Trophoblast cell (in vitro differentiated cells and primary cell): ENCODE measurements around the gene EIF4G3.
A peak's percentile ranks its signal among the peaks of the same experiment; 100 is the strongest.

Source experiments
- DNase-seq, 2 donors: peaks; one replicate each; pipeline ENCODE4 v3.0.0-alpha.2; 2016
- H2AFZ ChIP-seq: 2 replicates; pipeline ENCODE4 v1.6.1; 2013; ENCODE audit warnings: low read length, moderate library complexity, mild to moderate bottlenecking; ENCODE audit not compliant: insufficient read depth, poor library complexity
- H2AK5ac ChIP-seq: 2 replicates; pipeline ENCODE4 v1.6.1; 2013; ENCODE audit warnings: mild to moderate bottlenecking, low read length
- H2BK120ac ChIP-seq: 2 replicates; pipeline ENCODE4 v1.6.1; 2013; ENCODE audit warnings: low read length, mild to moderate bottlenecking, moderate library complexity; ENCODE audit not compliant: insufficient read depth, poor library complexity
- H2BK12ac ChIP-seq: 2 replicates; pipeline ENCODE4 v1.6.1; 2013; ENCODE audit warnings: mild to moderate bottlenecking, low read length, moderate library complexity
- H2BK5ac ChIP-seq: 2 replicates; pipeline ENCODE4 v1.6.1; 2013; ENCODE audit warnings: low read length, low read depth, moderate library complexity, mild to moderate bottlenecking; ENCODE audit not compliant: poor library complexity
- H3K14ac ChIP-seq: 2 replicates; pipeline ENCODE4 v1.6.1; 2013; ENCODE audit warnings: mild to moderate bottlenecking, low read length
- H3K18ac ChIP-seq: 2 replicates; pipeline ENCODE4 v1.6.1; 2013; ENCODE audit warnings: mild to moderate bottlenecking, low read length
- H3K23ac ChIP-seq: 2 replicates; pipeline ENCODE4 v1.6.1; 2013; ENCODE audit warnings: low read length
- H3K27ac ChIP-seq: 2 replicates; pipeline ENCODE4 v1.5.1; 2013; ENCODE audit warnings: low read depth, mild to moderate bottlenecking, inconsistent platforms, low read length, moderate library complexity
- H3K27me3 ChIP-seq: 2 replicates; pipeline ENCODE4 v1.6.1; 2013; ENCODE audit warnings: inconsistent platforms, mild to moderate bottlenecking, low read length, moderate library complexity; ENCODE audit not compliant: insufficient read depth
- H3K36me3 ChIP-seq, 2 experiments: 1 replicate in 1 of 2; 2 replicates in 1 of 2; pipeline ENCODE4 v1.6.1; 2013; ENCODE audit warnings: low read length in 2 of 2, mild to moderate bottlenecking in 2 of 2, moderate library complexity in 1 of 2; ENCODE audit not compliant: insufficient read depth in 2 of 2, control insufficient read depth in 1 of 2
- H3K4ac ChIP-seq: 2 replicates; pipeline ENCODE4 v1.6.1; 2013; ENCODE audit warnings: low read depth, mild to moderate bottlenecking, low read length, moderate library complexity
- H3K4me1 ChIP-seq, 2 experiments: 1 replicate in 1 of 2; 2 replicates in 1 of 2; pipeline ENCODE4 v1.6.1; 2013; ENCODE audit warnings: low read length in 2 of 2, mild to moderate bottlenecking in 2 of 2, moderate library complexity in 1 of 2; ENCODE audit not compliant: insufficient read depth in 2 of 2, control insufficient read depth in 1 of 2
- H3K4me2 ChIP-seq: 2 replicates; pipeline ENCODE4 v1.6.1; 2013; ENCODE audit warnings: inconsistent platforms, mild to moderate bottlenecking, low read length, moderate library complexity
- H3K4me3 ChIP-seq: 2 replicates; pipeline ENCODE4 v1.5.1; 2013; ENCODE audit warnings: mild to moderate bottlenecking, low read depth, low read length, inconsistent platforms
- H3K79me1 ChIP-seq: one replicate; pipeline ENCODE4 v1.6.1; 2013; ENCODE audit warnings: low read length
- H3K79me2 ChIP-seq: 2 replicates; pipeline ENCODE4 v1.6.1; 2013; ENCODE audit warnings: low read length, mild to moderate bottlenecking; ENCODE audit not compliant: control insufficient read depth, insufficient read depth, poor library complexity
- H3K9ac ChIP-seq: 2 replicates; pipeline ENCODE4 v1.6.1; 2013; ENCODE audit warnings: mild to moderate bottlenecking, low read length
- H3K9me3 ChIP-seq: 2 replicates; pipeline ENCODE4 v1.6.1; 2013; ENCODE audit warnings: low read depth, mild to moderate bottlenecking, control low read depth, inconsistent platforms, low read length; ENCODE audit not compliant: insufficient read depth
- H4K12ac ChIP-seq: 2 replicates; pipeline ENCODE4 v1.6.1; 2013; ENCODE audit warnings: low read depth, mild to moderate bottlenecking, low read length, moderate library complexity
- H4K8ac ChIP-seq: 2 replicates; pipeline ENCODE4 v1.6.1; 2013; ENCODE audit warnings: low read depth, mild to moderate bottlenecking, low read length, moderate library complexity
- H4K91ac ChIP-seq: one replicate; pipeline ENCODE4 v1.6.1; 2013; ENCODE audit warnings: low read depth, mild to moderate bottlenecking, low read length, moderate library complexity
- WGBS: extraction: QIAGEN DNeasy Blood & Tissue Kit; methylation state at CpG from one replicate; pipeline ENCODE4 v1.1.7; 2013; ENCODE audit warnings: missing lambda C conversion rate; ENCODE audit not compliant: insufficient read length, insufficient coverage; ENCODE audit errors: extremely low coverage; 5-methylcytosine and 5-hydroxymethylcytosine counted together

EIF4G3 gene

GRCh38 chr1:21115098-21115760 lies 61.5 kb downstream of the EIF4G3 start:
- no peaks in the 10 kb centered on the region for H3K4me1 ChIP-seq
- no CpG with 5 or more reads among the region's 2 CpGs for WGBS
- no peak overlapping the region for H3K4ac ChIP-seq
- no peak overlapping the region for H4K12ac ChIP-seq
- H2BK120ac ChIP-seq: no peak overlapping the region
- H3K79me2 ChIP-seq: no peaks in the 10 kb centered on the region
- H3K36me3 ChIP-seq: no peaks in the 10 kb centered on the region
- H3K27ac ChIP-seq: no peak overlapping the region
- no peak overlapping the region for H2BK5ac ChIP-seq
- H3K18ac ChIP-seq: no peak overlapping the region
- no peak overlapping the region for H3K14ac ChIP-seq
- no peak overlapping the region for H3K4me2 ChIP-seq
- H2BK12ac ChIP-seq: no peak overlapping the region
- H3K27me3 ChIP-seq: no peaks in the 10 kb centered on the region
- H3K4me3 ChIP-seq: no peak overlapping the region
- no peaks in the 10 kb centered on the region for H3K79me1 ChIP-seq
- H3K9me3 ChIP-seq: no peaks in the 10 kb centered on the region
- DNase-seq: no peak
- no peak overlapping the region for H3K23ac ChIP-seq
- H4K91ac ChIP-seq: no peak overlapping the region
- H4K8ac ChIP-seq: no peak overlapping the region
- H3K9ac ChIP-seq: no peak overlapping the region
- no peak overlapping the region for H2AK5ac ChIP-seq
- no peak overlapping the region for H2AFZ ChIP-seq

GRCh38 chr1:21114431-21114830 lies 62.3 kb downstream of the EIF4G3 start:
- Histone ChIP-seq H3K4me3 (no peak overlapping the region), H3K79me2 (no peaks in the 10 kb centered on the region), H2AFZ (no peak overlapping the region), H3K4me2 (no peak overlapping the region), H4K12ac (no peak overlapping the region), H3K27ac (no peak overlapping the region), H2BK5ac (no peak overlapping the region), H4K8ac (no peak overlapping the region), H3K27me3 (no peaks in the 10 kb centered on the region), H2AK5ac (no peak overlapping the region), H3K79me1 (no peaks in the 10 kb centered on the region), H3K23ac (no peak overlapping the region), H3K9ac (no peak overlapping the region), H3K36me3 (no peaks in the 10 kb centered on the region), H3K9me3 (no peaks in the 10 kb centered on the region), H3K4ac (no peak overlapping the region), H3K18ac (no peak overlapping the region), H3K14ac (no peak overlapping the region), H2BK120ac (no peak overlapping the region), H2BK12ac (no peak overlapping the region), H4K91ac (no peak overlapping the region), H3K4me1 (no peaks in the 10 kb centered on the region)
- DNase-seq: no peak
- WGBS: no CpG with 5 or more reads among the region's 4 CpGs

- Histone ChIP-seq H3K14ac (no peak overlapping the region), H4K12ac (no peak overlapping the region), H3K27ac (no peak overlapping the region), H4K91ac (no peak overlapping the region), H2AK5ac (no peak overlapping the region), H3K9ac (no peak overlapping the region), H3K36me3 (peaks cover 0 to 5% of the 10 kb centered on the region in 2 experiments), H3K79me1 (no peaks in the 10 kb centered on the region), H3K79me2 (no peaks in the 10 kb centered on the region), H3K18ac (no peak overlapping the region), H3K4me1 (no peaks in the 10 kb centered on the region), H4K8ac (no peak overlapping the region), H2AFZ (no peak overlapping the region), H3K4me3 (no peak overlapping the region), H3K4ac (no peak overlapping the region), H3K27me3 (no peaks in the 10 kb centered on the region), H3K4me2 (no peak overlapping the region), H2BK120ac (no peak overlapping the region), H2BK12ac (no peak overlapping the region), H2BK5ac (no peak overlapping the region), H3K9me3 (no peaks in the 10 kb centered on the region), H3K23ac (no peak overlapping the region)
- no CpG with 5 or more reads among the region's 11 CpGs for WGBS
- peak in 1 of 2 donors; percentile 10 for DNase-seq
These were observed 66.5 kb downstream of the EIF4G3 start for GRCh38 chr1:21110163-21110562.

GRCh38 chr1:21106709-21107108 lies 70.0 kb downstream of the EIF4G3 start:
- no peaks in the 10 kb centered on the region for H3K79me2 ChIP-seq
- no peak overlapping the region for H4K12ac ChIP-seq
- H3K27me3 ChIP-seq: no peaks in the 10 kb centered on the region
- no peak overlapping the region for H3K9ac ChIP-seq
- WGBS: no CpG with 5 or more reads among the region's 2 CpGs
- no peak overlapping the region for H3K14ac ChIP-seq
- no peak overlapping the region for H2BK120ac ChIP-seq
- H3K27ac ChIP-seq: no peak overlapping the region
- no peaks in the 10 kb centered on the region for H3K9me3 ChIP-seq
- H3K4me1 ChIP-seq: no peaks in the 10 kb centered on the region
- H2AK5ac ChIP-seq: no peak overlapping the region
- peaks cover 0 to 5% of the 10 kb centered on the region in 2 experiments for H3K36me3 ChIP-seq
- H3K4me3 ChIP-seq: no peak overlapping the region
- H2BK5ac ChIP-seq: no peak overlapping the region
- H3K4ac ChIP-seq: no peak overlapping the region
- no peak overlapping the region for H3K23ac ChIP-seq
- no peak overlapping the region for H3K18ac ChIP-seq
- no peak overlapping the region for H3K4me2 ChIP-seq
- no peak overlapping the region for H4K91ac ChIP-seq
- H2BK12ac ChIP-seq: no peak overlapping the region
- H3K79me1 ChIP-seq: no peaks in the 10 kb centered on the region
- DNase-seq: no peak
- no peak overlapping the region for H2AFZ ChIP-seq
- H4K8ac ChIP-seq: no peak overlapping the region
